Upper lobe of left lung (tissue), 6 donors: ENCODE results near the gene IMMP2L. TPM values are rescaled to one million over a fixed set of nuclear protein-coding genes. Genes with fewer than 3 reads are reported as not detected.
"Not testable (repeated sequence)": the region's sequence is repeated elsewhere in the genome, so short reads cannot be mapped to it uniquely, and the experiment has no call there.

Experiments used
- ATAC-seq, 2 donors: fragments of 200-7000 bp; cut with Tn5 transposase; one replicate each; pipeline ENCODE4 v1.9.1; 2022; ENCODE audit warnings: mild to moderate bottlenecking in 2 of 2, moderate library complexity in 2 of 2; ENCODE audit not compliant: low FRiP score in 2 of 2
- DNase-seq, 2 donors: peaks; one replicate each; pipeline ENCODE4 v3.0.0-alpha.2; 2019 to 2020
- H3K27ac ChIP-seq, 4 donors: fragments of 200-600 bp; sonication (generic); one replicate each; pipeline ENCODE4 v1.5.1; 2016 to 2019
- H3K27me3 ChIP-seq, 4 donors: fragments of 200-600 bp; sonication (generic); one replicate each; pipeline ENCODE4 v1.5.1; 2017 to 2019
- H3K36me3 ChIP-seq, 4 donors: fragments of 200-600 bp; sonication (generic); one replicate each; pipeline ENCODE4 v1.5.1; 2016 to 2019
- H3K4me1 ChIP-seq, 4 donors: fragments of 200-600 bp; sonication (generic); one replicate each; pipeline ENCODE4 v1.5.1; 2018 to 2019
- H3K4me3 ChIP-seq, 4 donors: fragments of 200-600 bp; sonication (generic); one replicate each; pipeline ENCODE4 v1.5.1; 2017 to 2019; ENCODE audit warnings: mild to moderate bottlenecking in 2 of 4, moderate library complexity in 1 of 4
- H3K9me3 ChIP-seq, 4 donors: fragments of 200-600 bp; sonication (generic); one replicate each; pipeline ENCODE4 v1.5.1; 2018 to 2019
- EP300 ChIP-seq, 4 donors: sonication (generic); formaldehyde crosslinking; IDR thresholded peaks; one replicate each; pipeline ENCODE4 v1.5.1; 2017; ENCODE audit warnings: antibody characterized with exemption in 4 of 4, control low read depth in 2 of 4
- POLR2A ChIP-seq, 4 donors: fragments of 450-650 bp; IDR thresholded peaks; one replicate each; pipeline ENCODE4 v1.5.1; 2016 to 2017; ENCODE audit warnings: antibody characterized with exemption in 4 of 4, mild to moderate bottlenecking in 2 of 4
- POLR2AphosphoS5 ChIP-seq, 2 donors: sonication (generic); formaldehyde crosslinking; IDR thresholded peaks; one replicate each; pipeline ENCODE4 v1.5.1; 2017; ENCODE audit warnings: antibody characterized with exemption in 2 of 2
- WGBS, 2 donors: methylation state at CpG; one replicate each; pipeline ENCODE4 v1.1.5; 2017 to 2018; 5-methylcytosine and 5-hydroxymethylcytosine counted together
- total RNA-seq, 6 donors: library from RNA; depleted of rRNA in 4 of 6; stranded (reverse); fragments of >200 nt in 4 of 6; gene quantifications; one replicate each; pipeline versions ENCODE4 v1.1.0 to v1.2.1, GENCODE V29; 2016 to 2021
- TF ChIP-seq, protein P1 (sequence below), 6 experiments: fragments of 450-650 bp in 4 of 6; fragments of 200-600 bp in 2 of 6; sonication (generic) in 2 of 6; IDR thresholded peaks; one replicate each; pipeline ENCODE4 v1.5.1; 2016 to 2019; ENCODE audit warnings: antibody characterized with exemption in 6 of 6
- donor health status: DM: no; HTN: no; CAD: no; lungs with moderate emphysema.
- donor health status: DM: no; HTN: yes; CAD: no; lungs with severe emphysema.

The IMMP2L gene
- total RNA-seq, 6 donors from 2014 or later = 7.1 to 17.5 (median 11.3) TPM

- H3K9me3 ChIP-seq = no peaks in the 10 kb centered on the region
- peak in 1 of 2 donors; percentile 2 for DNase-seq
- H3K36me3 ChIP-seq = no peaks in the 10 kb centered on the region
- H3K4me1 ChIP-seq = peaks cover 0 to 1% (median 0%) of the 10 kb centered on the region in 4 donors
- H3K27me3 ChIP-seq = no peaks in the 10 kb centered on the region
- no peak for ATAC-seq
- no peak overlapping the region for H3K4me3 ChIP-seq
- 90 to 94% methylated on average over 7 of the region's 7 CpGs for WGBS, 2 donors
- no peak for TF ChIP-seq POLR2A (IDR thresholded peaks at IDR 0.05)
- TF ChIP-seq POLR2AphosphoS5 (IDR thresholded peaks at IDR 0.05) = no peak
- TF ChIP-seq EP300 (IDR thresholded peaks at IDR 0.05) = no peak
- TF ChIP-seq, protein P1, sequence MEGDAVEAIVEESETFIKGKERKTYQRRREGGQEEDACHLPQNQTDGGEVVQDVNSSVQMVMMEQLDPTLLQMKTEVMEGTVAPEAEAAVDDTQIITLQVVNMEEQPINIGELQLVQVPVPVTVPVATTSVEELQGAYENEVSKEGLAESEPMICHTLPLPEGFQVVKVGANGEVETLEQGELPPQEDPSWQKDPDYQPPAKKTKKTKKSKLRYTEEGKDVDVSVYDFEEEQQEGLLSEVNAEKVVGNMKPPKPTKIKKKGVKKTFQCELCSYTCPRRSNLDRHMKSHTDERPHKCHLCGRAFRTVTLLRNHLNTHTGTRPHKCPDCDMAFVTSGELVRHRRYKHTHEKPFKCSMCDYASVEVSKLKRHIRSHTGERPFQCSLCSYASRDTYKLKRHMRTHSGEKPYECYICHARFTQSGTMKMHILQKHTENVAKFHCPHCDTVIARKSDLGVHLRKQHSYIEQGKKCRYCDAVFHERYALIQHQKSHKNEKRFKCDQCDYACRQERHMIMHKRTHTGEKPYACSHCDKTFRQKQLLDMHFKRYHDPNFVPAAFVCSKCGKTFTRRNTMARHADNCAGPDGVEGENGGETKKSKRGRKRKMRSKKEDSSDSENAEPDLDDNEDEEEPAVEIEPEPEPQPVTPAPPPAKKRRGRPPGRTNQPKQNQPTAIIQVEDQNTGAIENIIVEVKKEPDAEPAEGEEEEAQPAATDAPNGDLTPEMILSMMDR (IDR thresholded peaks at IDR 0.05) = no peak
- H3K27ac ChIP-seq = no peak overlapping the region
Measured at GRCh38 chr7:110944448-110944847, 617.8 kb downstream of the IMMP2L start.

GRCh38 chr7:110943701-110944345, 618.5 kb downstream of the IMMP2L start:
- ATAC-seq (no peak), DNase-seq (no peak)
- Histone ChIP-seq H3K27me3 (no peaks in the 10 kb centered on the region), H3K4me1 (no peaks in the 10 kb centered on the region), H3K36me3 (no peaks in the 10 kb centered on the region), H3K4me3 (no peak overlapping the region), H3K9me3 (no peaks in the 10 kb centered on the region), H3K27ac (no peak overlapping the region)
- TF ChIP-seq POLR2A (IDR thresholded peaks at IDR 0.05) = no peak
- TF ChIP-seq EP300 (IDR thresholded peaks at IDR 0.05) = no peak
- TF ChIP-seq POLR2AphosphoS5 (IDR thresholded peaks at IDR 0.05) = no peak
- TF ChIP-seq, protein P1 (IDR thresholded peaks at IDR 0.05) = no peak
- WGBS, 2 donors = 50 to 57% methylated on average over 4 of the region's 4 CpGs

GRCh38 chr7:110941385-110941784, 620.9 kb downstream of the IMMP2L start:
- Histone ChIP-seq H3K4me1 (no peaks in the 10 kb centered on the region), H3K4me3 (no peak overlapping the region), H3K9me3 (no peaks in the 10 kb centered on the region), H3K27ac (no peak overlapping the region), H3K27me3 (no peaks in the 10 kb centered on the region), H3K36me3 (no peaks in the 10 kb centered on the region)
- TF ChIP-seq POLR2AphosphoS5 (IDR thresholded peaks at IDR 0.05) (no peak), EP300 (IDR thresholded peaks at IDR 0.05) (no peak), POLR2A (IDR thresholded peaks at IDR 0.05) (no peak)
- TF ChIP-seq, protein P1 (IDR thresholded peaks at IDR 0.05) = no peak
- DNase-seq (no peak), ATAC-seq (no peak)
- WGBS, 2 donors = 85% methylated on average over 3 of the region's 3 CpGs

- DNase-seq (no peak), ATAC-seq (no peak)
- Histone ChIP-seq H3K4me1 (no peaks in the 10 kb centered on the region), H3K27ac (no peak overlapping the region), H3K27me3 (no peaks in the 10 kb centered on the region), H3K9me3 (no peaks in the 10 kb centered on the region), H3K36me3 (no peaks in the 10 kb centered on the region), H3K4me3 (no peak overlapping the region)
- TF ChIP-seq POLR2A (IDR thresholded peaks at IDR 0.05) (no peak), EP300 (IDR thresholded peaks at IDR 0.05) (no peak), POLR2AphosphoS5 (IDR thresholded peaks at IDR 0.05) (no peak)
- TF ChIP-seq, protein P1 (IDR thresholded peaks at IDR 0.05) = no peak
- WGBS, 2 donors = 95 to 100% methylated on average over 1 of the region's 1 CpG
Measured at GRCh38 chr7:110940756-110941155, 621.5 kb downstream of the IMMP2L start.

DNA sequence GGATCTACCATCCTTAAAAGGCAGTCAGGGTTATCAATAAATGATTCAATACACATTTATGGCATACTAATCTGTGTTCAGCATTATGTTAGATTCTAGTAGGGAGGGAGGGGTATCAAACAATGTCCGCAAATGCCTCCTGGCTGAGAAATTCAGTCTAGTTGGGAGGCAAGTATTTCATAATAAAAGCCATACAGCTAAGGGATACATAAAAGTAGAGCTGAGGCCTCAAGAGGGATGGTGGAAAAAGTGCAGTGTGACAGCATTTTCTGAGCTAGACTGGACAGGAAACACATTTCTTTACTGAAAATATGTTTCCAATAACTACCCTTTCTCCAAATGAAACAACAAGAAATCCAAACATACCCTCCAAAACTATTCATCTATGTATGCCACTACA, 624.1 kb downstream of the IMMP2L start:
- TF ChIP-seq, protein P1 (IDR thresholded peaks at IDR 0.05) = no peak
- TF ChIP-seq POLR2A (IDR thresholded peaks at IDR 0.05) = no peak
- TF ChIP-seq EP300 (IDR thresholded peaks at IDR 0.05) = no peak
- TF ChIP-seq POLR2AphosphoS5 (IDR thresholded peaks at IDR 0.05) = no peak
- Histone ChIP-seq H3K36me3 (no peaks in the 10 kb centered on the region), H3K9me3 (no peaks in the 10 kb centered on the region), H3K4me3 (no peak overlapping the region), H3K27me3 (no peaks in the 10 kb centered on the region), H3K4me1 (no peaks in the 10 kb centered on the region), H3K27ac (no peak overlapping the region)
- 91 to 93% methylated on average over 1 of the region's 1 CpG for WGBS, 2 donors
- ATAC-seq (no peak), DNase-seq (no peak)

GRCh38 chr7:110936665-110937064, 625.6 kb downstream of the IMMP2L start:
- ATAC-seq, H3K4me1 ChIP-seq, H3K27me3 ChIP-seq, H3K36me3 ChIP-seq, H3K4me3 ChIP-seq, H3K27ac ChIP-seq, H3K9me3 ChIP-seq, DNase-seq: not testable (repeated sequence)
- WGBS, 2 donors = 91 to 98% methylated on average over 2 of the region's 2 CpGs
